NCI-H2171 treated with DMSO at 0.1 percent for 48 hours (cell line): ENCODE results near the gene MTG1.
"Not testable (repeated sequence)": the region's sequence is repeated elsewhere in the genome, so short reads cannot be mapped to it uniquely, and the experiment has no call there.

Experiments
- DNase-seq: peaks from one replicate; lab custom pipeline; 2025; lab: John Stamatoyannopoulos, UW

Gene MTG1

DNA sequence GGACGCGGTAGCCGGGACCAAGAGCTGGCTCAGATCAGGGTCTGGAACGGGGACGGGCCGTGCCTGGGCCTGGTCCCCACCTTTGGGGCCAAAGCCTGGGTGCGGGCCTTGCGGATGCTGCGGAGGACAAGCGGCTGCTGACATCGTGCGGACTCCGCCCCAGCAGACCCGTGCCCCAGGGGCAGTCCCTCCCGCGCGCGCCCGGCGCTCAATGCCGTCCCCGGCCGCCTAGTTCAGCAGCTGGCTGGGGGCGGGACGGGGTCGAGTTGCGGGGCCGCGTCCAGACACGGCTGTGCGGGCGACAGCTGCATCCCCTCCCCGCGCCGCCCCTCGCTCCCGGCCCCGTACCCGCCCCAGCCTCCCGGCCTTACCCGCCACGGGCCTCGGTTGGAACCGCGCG, 30.1 kb downstream of the MTG1 start:
- DNase-seq, result not testable (repeated sequence)

DNA sequence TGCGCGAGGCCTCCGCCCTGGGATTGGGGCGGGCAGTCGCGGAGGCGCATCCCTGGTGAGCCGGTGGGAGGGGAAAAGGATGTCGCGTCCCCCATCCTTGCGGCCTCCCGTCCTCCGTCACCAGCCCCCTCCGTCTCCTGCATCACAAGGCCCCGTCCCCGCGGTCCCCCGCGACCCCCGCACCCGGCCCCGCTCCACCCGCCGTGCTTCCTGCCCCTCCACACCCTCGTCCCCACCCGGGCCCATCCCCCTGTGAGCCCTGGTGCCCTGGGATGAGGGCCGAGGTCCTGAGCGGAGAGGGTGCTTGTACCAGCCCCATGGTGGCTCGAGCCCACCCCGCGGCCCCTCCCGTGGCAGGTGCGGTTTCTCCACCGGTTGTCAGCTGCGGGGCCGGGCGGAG, 30.6 kb downstream of the MTG1 start, which contains the start of gene SPRN:
SPRN (minus strand) TSS at position 25 of the 400 bp plus-strand sequence. CDS start 944 bp downstream, outside the sequence.
- not testable (repeated sequence) for DNase-seq

DNA sequence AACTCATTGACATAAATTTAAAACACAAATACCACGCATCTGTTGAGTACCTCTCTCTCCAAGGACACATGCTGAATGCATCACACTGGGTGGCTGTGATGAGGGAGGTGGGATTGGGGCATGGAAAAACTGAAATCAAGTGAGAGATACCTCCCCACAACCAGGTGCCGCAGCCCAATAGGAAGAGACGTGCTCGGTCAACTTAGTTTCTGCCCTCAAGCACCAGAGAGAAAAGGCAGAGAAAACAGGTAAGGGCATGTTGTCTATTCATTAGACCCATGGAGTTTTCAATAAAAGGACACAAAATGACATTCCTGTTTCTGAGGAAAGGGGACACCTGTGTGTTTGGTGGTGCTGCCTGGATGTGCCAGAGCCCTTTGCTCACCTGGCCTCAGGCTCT, 35.6 kb downstream of the MTG1 start:
- DNase-seq, result not testable (repeated sequence)

DNA sequence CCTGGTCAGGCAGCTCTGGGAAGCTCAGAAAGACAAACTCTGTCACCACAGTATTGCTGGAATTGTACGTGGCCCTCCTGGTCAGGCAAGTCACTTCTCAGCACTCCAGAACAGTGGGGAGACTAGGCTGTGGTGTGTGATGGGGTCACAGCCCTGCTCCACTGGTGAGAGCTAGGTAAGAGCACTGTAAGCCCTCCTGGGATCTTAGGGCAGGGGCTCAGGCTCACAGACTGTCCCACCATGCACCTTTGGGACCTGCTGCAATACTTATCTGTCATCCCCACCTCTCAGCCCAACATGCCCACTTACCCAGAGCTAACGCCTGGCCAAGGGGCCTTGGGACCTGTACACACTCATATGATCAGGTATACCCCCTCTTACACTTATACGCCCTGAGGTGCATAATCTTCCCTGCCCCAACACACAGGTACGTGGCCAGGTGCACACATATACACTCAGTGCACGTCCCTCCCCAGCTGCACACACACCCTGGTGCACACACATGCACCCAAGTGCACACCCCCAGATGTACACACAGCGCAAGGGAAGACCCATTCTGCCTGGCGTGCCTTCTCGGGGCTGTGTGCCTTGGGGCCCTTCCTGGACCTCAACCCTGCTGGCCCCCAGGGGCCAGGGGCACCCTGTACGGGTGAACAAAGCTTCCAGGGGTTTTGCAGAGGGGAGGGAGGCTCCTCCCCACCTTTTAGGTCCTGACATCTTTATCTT, 38.1 kb downstream of the MTG1 start:
- DNase-seq, result not testable (repeated sequence)

DNA sequence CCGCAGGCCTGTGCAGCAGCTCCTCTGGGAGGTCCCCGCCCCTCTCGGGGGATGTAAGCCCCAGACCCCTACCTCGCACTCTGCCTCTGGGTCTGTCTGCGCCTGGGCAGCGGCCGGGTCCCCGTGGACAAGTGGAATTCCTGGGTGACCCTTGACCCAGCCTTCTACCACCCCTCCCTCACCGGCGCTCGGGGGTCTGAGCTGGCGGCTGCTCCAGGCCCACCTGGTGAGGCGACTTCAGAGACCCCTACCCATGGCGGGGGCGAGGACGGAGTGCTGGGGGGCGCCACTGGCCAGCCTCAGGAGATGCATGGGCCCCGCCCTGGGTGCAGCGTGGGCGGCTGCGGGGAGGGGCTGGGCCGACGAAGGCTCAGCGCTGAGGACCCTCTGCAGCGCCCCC, 38.8 kb downstream of the MTG1 start:
- DNase-seq, result not testable (repeated sequence)

DNA sequence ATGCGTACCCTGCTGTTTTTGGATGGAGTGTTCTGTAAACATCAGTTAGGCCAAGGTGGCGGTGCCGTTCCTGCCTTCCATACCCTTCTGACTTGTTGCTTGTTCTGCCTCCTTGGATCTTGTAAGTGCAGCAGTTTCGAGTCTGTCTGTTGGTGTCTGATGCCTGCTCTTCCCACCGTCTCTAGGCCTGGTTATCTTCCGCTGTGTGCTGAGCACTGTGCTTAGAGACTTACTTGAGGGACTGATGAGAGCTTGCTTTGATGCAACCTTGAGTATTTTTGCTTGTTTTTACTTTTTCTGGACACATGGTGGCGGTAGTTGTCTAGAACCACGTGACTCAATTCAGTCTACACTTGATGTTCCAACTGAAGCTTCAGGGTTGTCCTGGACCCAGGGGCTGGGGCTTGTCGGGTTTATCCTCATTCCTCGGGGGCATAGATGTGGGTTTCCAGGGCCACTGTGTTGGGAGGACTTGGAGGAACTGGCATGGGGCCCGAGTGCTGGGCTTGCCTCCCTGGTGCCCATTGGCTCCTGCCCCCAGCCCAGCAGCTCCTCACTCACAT, 44.8 kb downstream of the MTG1 start:
- DNase-seq, result no peak

DNA sequence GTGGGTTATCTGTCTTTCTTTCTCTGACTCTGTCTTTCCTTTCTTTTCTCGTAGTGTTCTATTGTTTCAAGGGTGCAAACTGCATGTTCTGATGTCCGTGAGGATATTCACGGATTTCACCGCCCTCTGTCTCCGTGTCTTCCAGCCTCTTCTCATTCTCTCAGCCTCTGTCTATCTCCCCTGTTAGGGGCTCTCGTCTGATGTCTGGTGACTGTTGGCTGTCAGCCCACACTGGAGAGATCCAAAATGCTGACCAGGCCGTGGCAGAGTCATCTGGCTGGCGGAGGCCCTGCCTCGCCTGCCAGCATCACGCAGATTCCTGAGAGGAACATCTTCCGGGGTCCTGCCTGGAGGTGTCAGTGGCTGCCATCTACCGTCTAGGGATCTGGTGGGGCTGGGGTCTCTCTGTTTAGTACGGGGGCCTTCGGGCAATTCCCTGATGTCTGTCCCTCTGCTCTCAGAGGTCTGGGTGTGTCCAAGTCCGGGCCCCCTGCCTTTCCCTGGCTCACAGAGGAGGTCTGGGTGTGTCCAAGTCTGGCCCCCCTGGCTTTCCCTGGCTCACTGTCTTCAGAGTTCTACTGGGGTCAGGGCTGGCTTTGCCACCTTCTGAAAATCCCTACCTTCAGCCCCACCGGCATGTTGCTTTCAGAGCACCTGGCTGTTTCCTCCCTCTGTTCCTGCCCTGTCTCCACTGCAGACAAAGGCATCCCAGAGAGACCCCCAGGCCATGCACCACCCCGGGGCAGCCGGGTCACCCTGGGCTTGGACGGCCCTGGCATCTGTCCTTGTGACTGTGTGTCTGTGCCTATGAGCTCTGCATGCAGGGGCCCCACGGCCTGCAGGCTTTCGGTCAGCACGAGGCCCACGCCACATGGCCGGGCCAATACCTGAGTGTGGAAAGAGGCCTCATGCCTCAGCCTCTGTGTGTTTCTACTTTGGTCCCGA, 45.8 kb downstream of the MTG1 start:
- DNase-seq, result no peak

DNA sequence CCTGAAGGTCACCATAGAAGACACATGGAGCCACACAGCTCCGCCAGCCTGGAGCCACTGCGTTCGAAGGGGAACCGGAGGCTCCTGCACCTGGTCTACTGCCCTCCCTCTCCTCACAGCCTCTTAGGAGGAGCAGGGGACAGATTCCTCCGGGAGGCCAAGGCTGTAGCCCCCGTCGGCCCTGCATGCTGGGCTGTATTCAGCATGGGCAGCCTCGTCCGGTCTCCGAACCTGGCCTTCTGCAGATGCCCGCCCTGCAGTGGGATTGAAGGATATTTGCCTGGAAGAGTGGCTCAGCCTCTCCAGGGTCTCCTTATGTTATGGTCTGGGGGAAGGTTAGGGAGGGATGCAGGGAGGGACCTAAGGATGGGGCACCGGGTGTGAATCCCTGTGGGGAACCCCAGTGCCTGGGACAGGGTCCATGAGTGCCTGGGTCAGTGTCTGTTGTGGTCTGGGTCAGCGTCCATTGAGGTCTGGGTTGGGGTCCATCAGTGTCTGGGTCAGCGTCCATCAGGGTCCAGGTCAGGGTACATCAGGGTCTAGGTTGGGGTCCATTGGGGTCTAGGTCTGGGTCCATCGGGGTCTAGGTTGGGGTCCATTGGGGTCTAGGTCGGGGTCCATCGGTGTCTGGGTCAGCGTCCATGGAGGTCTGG, 46.8 kb downstream of the MTG1 start:
- DNase-seq, result no peak

DNA sequence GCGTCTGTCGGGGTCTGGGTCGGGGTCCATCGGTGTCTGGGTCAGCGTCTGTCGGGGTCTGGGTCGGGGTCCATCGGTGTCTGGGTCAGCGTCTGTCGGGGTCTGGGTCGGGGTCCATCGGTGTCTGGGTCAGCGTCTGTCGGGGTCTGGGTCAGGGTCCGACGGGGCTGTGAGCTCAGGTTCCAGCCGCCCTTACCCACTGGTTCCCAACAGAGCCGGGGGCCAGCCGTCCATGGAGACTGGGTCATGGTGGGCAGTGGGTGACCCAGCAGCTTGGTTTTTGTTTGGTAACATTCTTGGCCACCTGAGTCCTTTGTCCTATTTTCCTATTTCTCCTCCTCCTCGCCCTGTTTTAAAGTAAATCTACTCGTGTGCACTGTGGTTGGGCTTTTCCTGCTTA, 47.4 kb downstream of the MTG1 start:
- DNase-seq, result not testable (repeated sequence)

DNA sequence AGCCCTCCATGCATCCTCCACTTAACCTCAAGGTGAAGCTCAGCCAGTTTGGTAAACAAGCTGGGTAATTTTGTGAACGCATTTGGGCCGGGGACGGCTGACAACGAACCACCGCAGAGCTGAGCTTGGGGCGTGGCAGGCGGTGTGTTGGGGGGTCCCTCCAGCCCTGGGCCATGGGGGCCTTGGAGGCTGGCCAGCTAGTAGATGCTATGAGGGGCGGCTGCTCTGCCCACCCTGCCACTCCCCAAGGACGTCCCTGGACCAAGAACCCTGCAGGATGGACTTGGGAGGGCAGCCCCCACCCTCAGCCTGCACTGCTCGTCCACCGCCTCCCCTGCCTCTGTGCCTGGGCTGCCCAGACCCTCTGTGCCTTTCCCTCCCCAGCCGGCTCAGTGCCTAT, 47.8 kb downstream of the MTG1 start:
- no peak for DNase-seq

DNA sequence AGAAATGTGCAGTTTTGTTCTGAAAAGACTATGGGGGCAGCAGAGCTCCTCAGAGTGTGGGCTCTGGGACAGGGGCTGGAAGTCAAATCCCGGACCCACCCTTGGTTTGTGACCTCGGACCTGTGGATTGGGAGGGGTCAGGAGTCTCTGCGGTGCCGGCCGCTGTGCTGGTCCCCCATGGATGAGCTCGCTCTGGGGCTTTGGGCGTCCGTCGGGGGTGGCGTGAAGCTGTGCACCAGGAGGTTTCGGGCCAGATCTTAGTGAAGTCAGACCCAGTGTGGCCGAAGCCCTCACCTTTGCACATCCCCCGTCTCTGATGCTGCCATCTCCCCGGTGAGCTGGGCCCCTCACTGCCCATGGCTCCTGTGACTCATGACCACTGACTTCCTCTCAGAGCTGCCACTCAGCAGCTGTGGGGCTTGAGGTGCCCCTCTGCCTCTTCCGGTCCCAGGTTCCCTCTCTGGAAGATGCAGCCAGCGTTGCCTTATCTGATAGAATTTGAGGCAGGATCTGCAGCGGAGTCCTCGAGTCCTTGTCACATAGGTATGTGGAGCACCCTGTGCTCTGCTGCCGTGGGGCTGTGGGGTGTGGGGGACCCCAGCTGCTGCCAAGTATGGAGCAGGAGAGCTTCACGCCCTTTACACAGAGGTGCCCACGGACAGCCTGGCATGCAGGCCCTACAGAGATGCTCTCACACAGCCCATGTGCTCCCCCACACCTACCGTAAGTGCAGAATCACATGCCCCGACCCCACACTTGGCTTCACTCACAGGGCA, 48.4 kb downstream of the MTG1 start:
- DNase-seq, result no peak

DNA sequence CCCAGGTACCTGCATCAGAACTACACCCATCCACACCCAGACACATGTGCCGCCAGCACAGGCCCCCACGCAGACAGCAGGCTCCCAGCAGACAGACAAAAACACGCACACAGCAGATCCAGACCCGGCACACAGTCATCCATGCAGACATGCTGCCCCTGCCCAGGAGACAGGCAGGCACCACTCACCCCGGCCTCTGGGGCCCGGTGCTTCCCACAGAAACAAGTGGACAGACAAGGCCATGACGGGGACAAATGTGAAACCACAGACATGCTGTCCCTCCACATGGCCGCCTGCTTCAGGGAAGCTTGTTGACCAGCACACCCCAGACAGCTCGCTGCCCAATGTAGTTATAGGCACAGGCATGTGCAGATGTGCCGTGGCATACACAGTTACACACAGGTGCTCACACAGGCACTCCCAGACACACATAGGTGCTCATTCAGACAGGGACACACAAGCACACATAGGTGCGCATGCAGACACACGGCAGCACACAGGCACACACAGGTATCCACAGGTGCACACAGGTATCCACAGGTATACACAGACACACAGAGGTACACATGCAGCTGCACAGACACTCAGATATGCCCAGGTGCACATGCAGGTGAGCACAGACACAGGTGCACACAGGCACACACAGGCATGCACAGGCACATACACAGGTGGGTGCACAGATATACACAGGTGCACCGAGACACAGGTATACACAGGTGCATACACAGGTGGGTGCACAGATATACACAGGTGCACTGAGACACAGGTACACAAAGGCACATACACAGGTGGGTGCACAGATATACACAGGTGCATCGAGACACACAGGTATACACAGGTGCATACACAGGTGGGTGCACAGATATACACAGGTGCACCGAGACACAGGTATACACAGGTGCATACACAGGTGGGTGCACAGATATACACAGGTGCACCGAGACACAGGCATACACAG, 49.3 kb downstream of the MTG1 start:
- no peak for DNase-seq

DNA sequence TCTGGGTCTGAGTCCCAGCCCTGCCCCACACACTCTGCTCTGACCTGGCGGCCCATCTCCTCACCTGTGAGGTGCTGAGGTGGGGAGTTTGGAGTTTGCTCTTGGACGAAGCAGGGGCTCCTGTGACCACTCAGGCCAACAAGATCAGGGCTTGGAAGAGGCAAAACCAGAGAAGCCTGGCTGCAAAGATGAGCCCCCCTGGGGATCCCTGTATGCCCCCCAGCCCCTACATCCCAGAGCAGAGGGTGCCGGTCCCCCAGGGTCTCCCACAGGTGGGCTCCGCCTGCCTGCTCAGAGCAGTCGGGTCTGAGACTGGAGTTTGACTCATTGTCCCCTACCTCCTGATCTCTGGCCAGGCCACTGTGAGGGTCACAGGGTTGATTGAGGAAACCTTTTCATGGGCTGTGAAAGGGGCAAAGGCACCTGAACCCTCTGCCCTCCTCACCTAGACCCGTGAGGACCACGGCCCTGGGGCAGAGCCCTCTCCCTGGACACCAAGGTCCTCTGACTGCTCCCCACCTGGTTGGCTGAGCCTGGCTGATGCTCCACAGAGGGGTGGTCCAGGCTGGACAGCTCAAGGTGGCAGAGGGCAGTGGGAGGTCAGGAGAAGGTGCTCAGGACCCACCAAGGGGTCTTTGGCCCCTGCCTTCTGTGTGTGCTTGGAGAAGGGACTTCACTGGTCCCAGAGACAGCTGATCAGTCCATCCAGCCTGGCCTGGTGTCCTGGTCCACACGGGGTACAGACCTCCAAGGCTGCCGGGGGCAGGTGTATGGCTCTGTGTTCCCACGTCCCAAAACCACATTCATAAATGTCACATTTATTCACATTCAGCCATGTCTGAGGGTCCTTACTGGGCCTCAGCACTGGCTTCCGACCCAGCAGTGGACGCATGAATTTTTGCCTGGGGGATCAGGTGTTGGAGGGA, 50.6 kb downstream of the MTG1 start:
- DNase-seq, result no peak

DNA sequence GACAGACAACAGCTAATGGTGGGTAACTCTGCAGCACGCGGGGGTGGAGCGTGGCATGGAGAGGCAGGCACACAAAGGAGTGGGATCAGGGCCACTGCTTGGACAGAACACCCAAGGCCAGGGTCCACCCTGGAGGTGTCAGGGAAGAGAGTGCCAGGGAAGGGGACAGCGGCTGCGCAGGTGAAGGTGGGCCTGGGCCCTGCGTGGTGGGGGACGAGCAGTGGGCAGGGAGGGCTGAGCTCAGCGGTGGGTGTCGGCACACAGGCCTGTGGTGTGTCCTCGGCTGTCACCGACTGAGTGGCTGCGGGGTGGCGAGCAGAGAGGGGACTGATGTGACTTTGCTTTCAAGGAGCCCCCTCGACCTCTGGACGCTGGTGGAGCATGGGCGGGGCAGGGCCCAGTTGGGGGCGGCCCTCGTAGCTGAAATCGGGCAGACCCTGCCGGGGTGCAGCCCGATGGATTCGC, 51.3 kb downstream of the MTG1 start:
- DNase-seq, result no peak

DNA sequence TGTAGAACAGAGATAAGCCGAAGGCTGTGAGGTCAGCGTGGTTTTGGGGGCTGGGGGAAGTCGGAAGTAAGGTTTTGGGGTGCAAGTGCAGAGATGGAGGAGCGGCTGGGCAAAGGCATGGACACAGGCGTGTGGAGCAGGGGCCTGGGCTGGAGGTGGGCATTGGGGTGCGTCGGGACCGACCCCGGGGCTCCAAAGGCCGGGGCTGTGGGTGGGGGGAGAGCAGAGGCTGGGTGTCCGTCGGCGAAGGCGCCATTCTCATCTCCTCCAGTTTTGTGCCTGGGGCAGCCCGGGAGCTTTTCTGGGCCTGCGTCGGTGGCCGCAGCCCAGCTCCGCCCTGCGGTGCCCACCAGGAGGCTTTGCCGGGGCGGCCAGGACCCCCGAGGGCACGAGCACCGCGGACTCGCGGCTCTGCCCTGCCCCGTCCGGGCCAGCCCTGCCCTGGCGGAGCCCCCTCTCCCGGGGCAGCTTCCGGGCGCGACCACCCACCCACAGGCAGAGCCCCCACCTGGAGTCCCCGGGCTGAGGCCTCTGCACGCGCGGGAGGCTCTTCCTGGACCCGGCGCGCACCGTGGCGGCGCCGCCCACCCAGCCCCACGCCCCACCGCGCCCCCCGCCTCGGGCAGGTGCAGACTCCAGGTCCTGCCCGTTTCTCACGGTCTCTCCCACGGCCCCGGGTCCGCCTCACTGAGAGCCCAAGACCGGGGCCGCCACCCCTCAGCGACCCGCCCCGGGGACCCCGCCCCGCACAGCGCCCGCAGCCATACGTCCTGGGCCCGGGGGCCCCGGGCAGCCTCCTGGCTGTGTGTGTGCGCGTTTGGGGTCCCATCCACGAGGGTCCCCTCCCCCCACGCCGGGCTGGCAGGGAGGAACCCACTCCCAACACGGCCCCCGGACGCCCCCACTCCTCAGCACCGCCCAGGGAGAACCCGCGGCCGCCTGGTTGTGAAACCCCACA, 52.1 kb downstream of the MTG1 start:
- no peak for DNase-seq

DNA sequence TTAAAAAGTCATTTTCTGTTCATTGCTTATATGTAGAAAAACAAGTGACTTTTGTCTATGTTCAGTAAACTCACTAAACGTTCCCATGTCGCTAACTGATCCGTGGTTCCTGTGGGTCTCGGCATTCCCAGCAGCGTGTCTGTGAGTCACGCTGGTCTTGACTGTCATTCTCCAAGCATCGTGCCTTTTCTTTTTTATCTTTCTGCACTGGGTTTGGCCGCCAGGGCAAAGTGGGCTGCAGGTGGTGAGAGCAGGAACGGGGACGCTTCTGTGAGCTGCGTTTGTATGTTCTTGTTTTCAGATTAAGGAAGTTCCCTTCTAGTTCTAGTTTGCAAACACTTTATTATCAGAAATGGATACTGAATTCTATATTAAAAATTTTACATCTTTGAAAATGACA, 53.0 kb downstream of the MTG1 start:
- no peak for DNase-seq

DNA sequence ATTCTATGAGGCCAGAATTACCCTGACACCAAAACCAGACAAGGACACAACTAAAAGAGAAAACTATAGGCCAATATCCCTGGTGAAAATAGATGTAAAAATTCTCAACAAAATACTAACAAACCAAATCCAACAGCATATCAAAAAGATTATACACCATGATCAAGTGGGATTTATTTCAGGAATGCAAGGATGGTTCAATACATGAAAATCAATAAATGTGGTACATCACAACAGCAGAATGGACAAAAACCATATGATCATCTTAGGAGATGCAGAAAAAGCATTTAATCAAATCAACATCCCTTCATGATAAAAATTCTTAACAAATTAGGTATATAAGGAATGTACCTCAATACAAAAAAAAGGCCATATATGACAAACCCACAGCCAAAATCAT, 54.2 kb downstream of the MTG1 start:
- DNase-seq, result no peak

DNA sequence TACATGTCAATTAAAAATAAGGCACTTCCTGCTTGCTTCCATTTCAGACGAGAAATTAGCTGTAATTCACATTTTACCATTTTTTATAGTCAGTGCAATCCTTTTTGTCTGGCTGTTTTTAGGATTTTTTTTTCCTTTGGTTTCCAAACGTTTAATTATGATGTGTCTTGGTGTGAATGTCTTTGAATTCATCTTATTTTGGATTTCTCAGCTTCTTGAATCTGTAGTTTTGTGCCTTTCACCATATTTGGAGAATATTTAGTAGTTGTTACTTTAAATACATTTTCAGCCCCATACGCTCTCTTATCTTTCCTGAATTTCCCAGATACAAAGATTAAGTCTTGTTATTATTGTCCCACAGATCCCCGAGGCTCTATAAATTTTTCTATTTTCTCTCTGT, 57.4 kb downstream of the MTG1 start:
- DNase-seq, result no peak
